HUES6 (cell line): ENCODE results near the gene STIL.
A peak's percentile ranks its signal among the peaks of the same experiment; 100 is the strongest.

Experiments used
- H3K27ac ChIP-seq: 2 replicates; pipeline ENCODE4 v1.7.0; 2013; ENCODE audit warnings: low read depth, mild to moderate bottlenecking, low read length, inconsistent platforms
- H3K27me3 ChIP-seq: 2 replicates; pipeline ENCODE4 v1.6.1; 2013; ENCODE audit warnings: low read length; ENCODE audit not compliant: control insufficient read depth, insufficient read depth
- H3K36me3 ChIP-seq: 2 replicates; pipeline ENCODE4 v1.6.1; 2013; ENCODE audit warnings: low read length; ENCODE audit not compliant: control insufficient read depth, insufficient read depth
- H3K4me1 ChIP-seq: 2 replicates; pipeline ENCODE4 v1.6.1; 2013; ENCODE audit warnings: low read length; ENCODE audit not compliant: control insufficient read depth, insufficient read depth
- H3K4me3 ChIP-seq: 2 replicates; pipeline ENCODE4 v1.5.1; 2013; ENCODE audit warnings: low read depth, low read length
- H3K9ac ChIP-seq: one replicate; pipeline ENCODE4 v1.6.1; 2013; ENCODE audit warnings: mild to moderate bottlenecking, low read length
- H3K9me3 ChIP-seq: 2 replicates; pipeline ENCODE4 v1.6.1; 2013; ENCODE audit warnings: low read depth, low read length; ENCODE audit not compliant: control insufficient read depth, insufficient read depth

Gene STIL

DNA sequence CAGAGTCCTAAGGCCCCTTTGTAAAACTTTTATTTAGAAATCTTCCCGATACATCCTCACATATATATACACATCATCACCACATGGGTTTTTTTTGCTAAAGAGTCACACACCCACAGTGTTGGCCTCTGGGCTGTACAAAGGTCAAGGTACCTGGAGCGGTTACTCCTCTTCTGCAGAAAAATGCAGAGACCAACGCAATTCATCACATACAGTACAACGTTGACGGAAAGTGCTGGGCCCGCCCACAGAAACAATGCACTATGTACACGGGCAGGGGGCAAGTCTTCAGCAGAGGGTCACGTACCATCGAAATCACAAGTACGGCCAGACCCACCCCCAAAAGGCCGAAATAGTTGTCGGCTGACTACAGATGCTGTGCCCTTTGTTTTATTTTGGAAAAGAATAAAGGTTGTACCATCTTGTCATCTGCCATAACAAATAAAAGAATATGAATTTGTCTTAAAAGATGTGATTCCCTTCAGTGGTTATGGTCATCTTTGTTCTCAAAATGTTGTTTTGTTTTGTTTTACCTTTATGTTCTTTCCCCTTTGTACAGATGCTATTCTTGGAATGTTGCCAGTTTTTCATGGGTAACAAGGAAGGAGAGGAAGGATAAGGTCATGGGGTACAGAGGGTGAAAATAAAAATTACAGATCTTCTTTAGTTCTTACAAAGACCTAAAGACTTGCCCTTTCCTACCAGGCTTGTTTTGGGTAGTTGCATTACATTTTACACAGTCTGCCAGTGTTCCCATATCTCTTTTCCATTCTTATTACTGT, 97.5 kb downstream of the STIL start:
- Histone ChIP-seq H3K27me3 (peaks cover 86% of the 10 kb centered on the region), H3K9me3 (no peaks in the 10 kb centered on the region), H3K4me1 (no peaks in the 10 kb centered on the region; the same call in 1 of the 2 replicates), H3K4me3 (no peak overlapping the region), H3K9ac (no peak overlapping the region), H3K27ac (no peak overlapping the region), H3K36me3 (no peaks in the 10 kb centered on the region)

- H3K36me3 ChIP-seq: no peaks in the 10 kb centered on the region
- H3K27ac ChIP-seq: no peak overlapping the region
- H3K4me3 ChIP-seq: no peak overlapping the region
- H3K27me3 ChIP-seq: peaks cover 83% of the 10 kb centered on the region
- H3K9me3 ChIP-seq: no peaks in the 10 kb centered on the region
- H3K9ac ChIP-seq: no peak overlapping the region
- H3K4me1 ChIP-seq: no peaks in the 10 kb centered on the region; the same call in 1 of the 2 replicates
Observed at GRCh38 chr1:47215713-47216112, 98.2 kb downstream of the STIL start.

- H3K9me3 ChIP-seq: peaks cover 5% of the 10 kb centered on the region; the same call in 1 of the 2 replicates
- no peaks in the 10 kb centered on the region; the same call in 1 of the 2 replicates for H3K4me1 ChIP-seq
- no peak overlapping the region for H3K27ac ChIP-seq
- no peak overlapping the region for H3K9ac ChIP-seq
- no peaks in the 10 kb centered on the region for H3K36me3 ChIP-seq
- no peak overlapping the region for H3K4me3 ChIP-seq
- H3K27me3 ChIP-seq: peaks cover 84% of the 10 kb centered on the region
Observed at GRCh38 chr1:47214549-47214948, 99.4 kb downstream of the STIL start.

GRCh38 chr1:47213230-47213963, 100.5 kb downstream of the STIL start:
- Histone ChIP-seq H3K9ac (no peak overlapping the region), H3K9me3 (peaks cover 5% of the 10 kb centered on the region; the same call in 1 of the 2 replicates), H3K27me3 (peaks cover 84% of the 10 kb centered on the region), H3K4me1 (peaks cover 12% of the 10 kb centered on the region), H3K27ac (no peak overlapping the region), H3K36me3 (no peaks in the 10 kb centered on the region), H3K4me3 (no peak overlapping the region)

GRCh38 chr1:47212636-47213229, 101.2 kb downstream of the STIL start:
- H3K36me3 ChIP-seq: no peaks in the 10 kb centered on the region
- no peak overlapping the region for H3K4me3 ChIP-seq
- H3K9me3 ChIP-seq: peaks cover 5% of the 10 kb centered on the region; the same call in 1 of the 2 replicates
- H3K9ac ChIP-seq: no peak overlapping the region
- peaks cover 84% of the 10 kb centered on the region for H3K27me3 ChIP-seq
- peaks cover 18% of the 10 kb centered on the region for H3K4me1 ChIP-seq
- no peak overlapping the region for H3K27ac ChIP-seq

- peaks cover 18% of the 10 kb centered on the region for H3K4me1 ChIP-seq
Observed at GRCh38 chr1:47211796-47212269, 102.1 kb downstream of the STIL start.

GRCh38 chr1:47210666-47211065, 103.3 kb downstream of the STIL start:
- Histone ChIP-seq H3K4me1 (peaks cover 18% of the 10 kb centered on the region), H3K36me3 (no peaks in the 10 kb centered on the region), H3K9ac (no peak overlapping the region), H3K27ac (no peak overlapping the region), H3K9me3 (peaks cover 5% of the 10 kb centered on the region; the same call in 1 of the 2 replicates), H3K27me3 (peaks cover 80% of the 10 kb centered on the region), H3K4me3 (no peak overlapping the region)

More at GRCh38 chr1:47211796-47212269, 102.1 kb downstream of the STIL start:
- no peak overlapping the region for H3K4me3 ChIP-seq
- peaks cover 82% of the 10 kb centered on the region for H3K27me3 ChIP-seq
- H3K27ac ChIP-seq: no peak overlapping the region
- H3K9ac ChIP-seq: no peak overlapping the region
- peaks cover 5% of the 10 kb centered on the region; the same call in 1 of the 2 replicates for H3K9me3 ChIP-seq
- H3K36me3 ChIP-seq: no peaks in the 10 kb centered on the region

- H3K4me1 ChIP-seq: peaks cover 18% of the 10 kb centered on the region
- peaks cover 80% of the 10 kb centered on the region for H3K27me3 ChIP-seq
- H3K27ac ChIP-seq: no peak overlapping the region
Observed at GRCh38 chr1:47209725-47210325, 104.1 kb downstream of the STIL start.

DNA sequence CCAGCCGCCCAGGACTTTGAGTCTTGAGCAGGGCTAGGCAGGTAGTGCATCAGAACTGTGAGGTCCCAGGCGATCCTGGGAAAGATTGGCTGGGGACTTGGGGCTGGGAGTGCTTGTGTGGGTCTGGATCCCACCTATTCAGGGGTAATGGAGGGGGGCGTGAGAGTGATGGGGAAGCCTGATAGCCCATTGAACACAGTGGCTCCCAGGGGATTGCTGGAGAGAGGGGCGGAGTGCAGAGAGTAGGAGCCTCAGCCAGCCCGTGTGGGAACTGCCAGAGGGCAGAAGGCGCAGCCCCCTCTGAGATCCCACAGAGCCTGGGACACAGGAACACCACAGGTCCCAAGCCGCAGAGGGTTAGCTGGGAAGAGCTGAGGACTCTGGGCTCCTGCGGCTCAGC, 104.9 kb downstream of the STIL start:
- Histone ChIP-seq H3K27ac (no peak overlapping the region), H3K27me3 (peaks cover 73% of the 10 kb centered on the region)

More at GRCh38 chr1:47209725-47210325, 104.1 kb downstream of the STIL start:
- H3K9me3 ChIP-seq: peaks cover 5% of the 10 kb centered on the region; the same call in 1 of the 2 replicates
- no peaks in the 10 kb centered on the region for H3K36me3 ChIP-seq
- no peak overlapping the region for H3K4me3 ChIP-seq
- H3K9ac ChIP-seq: no peak overlapping the region

DNA sequence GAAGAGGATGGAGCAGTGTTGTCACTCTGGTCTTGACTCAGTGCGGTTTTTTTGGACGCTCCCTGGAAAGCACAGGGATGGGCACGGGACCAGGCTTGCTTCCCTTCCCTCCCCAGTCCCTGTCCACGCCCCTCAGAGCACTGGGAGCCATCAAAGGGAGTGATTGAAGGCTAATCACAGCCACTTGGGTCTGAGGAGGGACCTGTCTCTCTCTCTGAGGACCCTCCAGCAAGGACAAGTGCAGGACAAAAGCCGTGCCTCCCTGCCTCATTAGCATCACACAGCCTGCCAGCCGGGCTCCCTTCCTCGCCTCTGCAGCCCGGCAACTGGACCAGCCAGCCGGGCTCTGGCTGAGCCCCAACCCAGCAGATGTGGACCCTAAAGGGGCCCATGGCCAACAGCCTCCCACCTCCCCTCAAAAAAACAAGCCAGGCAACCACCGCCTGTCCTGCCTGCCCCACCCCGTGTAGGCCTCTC, 105.5 kb downstream of the STIL start:
- H3K9ac ChIP-seq: peak overlapping the region; percentile 20
- peak overlapping the region; percentile 48 for H3K4me3 ChIP-seq
- peaks cover 5% of the 10 kb centered on the region; the same call in 1 of the 2 replicates for H3K9me3 ChIP-seq
- no peak overlapping the region for H3K27ac ChIP-seq
- H3K36me3 ChIP-seq: no peaks in the 10 kb centered on the region
- H3K4me1 ChIP-seq: peaks cover 18% of the 10 kb centered on the region
- peaks cover 66% of the 10 kb centered on the region for H3K27me3 ChIP-seq

More for the DNA sequence above, 104.9 kb downstream of the STIL start:
- Histone ChIP-seq H3K9ac (no peak overlapping the region), H3K9me3 (peaks cover 5% of the 10 kb centered on the region; the same call in 1 of the 2 replicates), H3K36me3 (no peaks in the 10 kb centered on the region), H3K4me1 (peaks cover 18% of the 10 kb centered on the region), H3K4me3 (peak overlapping the region; percentile 48)
